Mesendoderm (in vitro differentiated cells): ENCODE data around the gene ARSJ.
A peak's percentile ranks its signal among the peaks of the same experiment; 100 is the strongest.

Experiments
- DNase-seq: peaks from one replicate; pipeline ENCODE4 v3.0.0; 2013
- H2AK5ac ChIP-seq: 2 replicates; pipeline ENCODE4 v1.6.1; 2013; ENCODE audit warnings: low read length, inconsistent platforms
- H2BK120ac ChIP-seq: 2 replicates; pipeline ENCODE4 v1.6.1; 2013; ENCODE audit warnings: low read depth, mild to moderate bottlenecking, low read length, moderate library complexity, mixed read lengths
- H2BK15ac ChIP-seq: replicated peaks from 2 replicates; pipeline ENCODE4 v1.6.1; 2013; ENCODE audit warnings: low read depth, mild to moderate bottlenecking, moderate library complexity
- H2BK5ac ChIP-seq: 2 replicates; pipeline ENCODE4 v1.6.1; 2013; ENCODE audit warnings: low read length, inconsistent platforms
- H3K18ac ChIP-seq: 2 replicates; pipeline ENCODE4 v1.6.1; 2013; ENCODE audit warnings: mild to moderate bottlenecking, low read length, mixed read lengths
- H3K23ac ChIP-seq: one replicate; pipeline ENCODE4 v1.6.1; 2013; ENCODE audit warnings: low read length
- H3K27ac ChIP-seq: 2 replicates; pipeline ENCODE4 v1.5.1; 2013; ENCODE audit warnings: low read depth, mild to moderate bottlenecking, inconsistent platforms, low read length, moderate library complexity
- H3K27me3 ChIP-seq: 2 replicates; pipeline ENCODE4 v1.6.1; 2013; ENCODE audit warnings: low read length, control low read depth, mild to moderate bottlenecking, inconsistent platforms; ENCODE audit not compliant: insufficient read depth, poor library complexity
- H3K36me3 ChIP-seq: 2 replicates; pipeline ENCODE4 v1.6.1; 2013; ENCODE audit warnings: low read length, inconsistent platforms; ENCODE audit not compliant: control insufficient read depth, insufficient read depth
- H3K4ac ChIP-seq: one replicate; pipeline ENCODE4 v1.6.1; 2013; ENCODE audit warnings: low read depth, mild to moderate bottlenecking, low read length, moderate library complexity
- H3K4me1 ChIP-seq: 2 replicates; pipeline ENCODE4 v1.6.1; 2013; ENCODE audit warnings: low read depth, low read length, inconsistent platforms; ENCODE audit not compliant: control insufficient read depth
- H3K4me2 ChIP-seq: 2 replicates; pipeline ENCODE4 v1.6.1; 2013; ENCODE audit warnings: low read length
- H3K4me3 ChIP-seq: 2 replicates; pipeline ENCODE4 v1.5.1; 2013; ENCODE audit warnings: mild to moderate bottlenecking, low read length
- H3K56ac ChIP-seq: one replicate; pipeline ENCODE4 v1.6.1; 2013; ENCODE audit warnings: low read length
- H3K79me1 ChIP-seq: 2 replicates; pipeline ENCODE4 v1.6.1; 2013; ENCODE audit warnings: low read length, inconsistent platforms
- H3K79me2 ChIP-seq: 2 replicates; pipeline ENCODE4 v1.6.1; 2013; ENCODE audit warnings: mild to moderate bottlenecking, low read length; ENCODE audit not compliant: control insufficient read depth, insufficient read depth
- H3K9ac ChIP-seq: 2 replicates; pipeline ENCODE4 v1.6.1; 2013; ENCODE audit warnings: low read length, inconsistent platforms
- H4K5ac ChIP-seq: one replicate; pipeline ENCODE4 v1.6.1; 2013; ENCODE audit warnings: low read length
- H4K8ac ChIP-seq: one replicate; pipeline ENCODE4 v1.6.1; 2013; ENCODE audit warnings: low read depth, mild to moderate bottlenecking, control low read depth, low read length, moderate library complexity
- WGBS: extraction: QIAGEN DNeasy Blood & Tissue Kit; methylation state at CpG from one replicate; pipeline ENCODE4 v1.1.7; 2013; ENCODE audit warnings: low lambda C conversion rate, missing lambda C conversion rate; ENCODE audit not compliant: insufficient coverage; ENCODE audit errors: extremely low coverage; 5-methylcytosine and 5-hydroxymethylcytosine counted together

The ARSJ gene

DNA sequence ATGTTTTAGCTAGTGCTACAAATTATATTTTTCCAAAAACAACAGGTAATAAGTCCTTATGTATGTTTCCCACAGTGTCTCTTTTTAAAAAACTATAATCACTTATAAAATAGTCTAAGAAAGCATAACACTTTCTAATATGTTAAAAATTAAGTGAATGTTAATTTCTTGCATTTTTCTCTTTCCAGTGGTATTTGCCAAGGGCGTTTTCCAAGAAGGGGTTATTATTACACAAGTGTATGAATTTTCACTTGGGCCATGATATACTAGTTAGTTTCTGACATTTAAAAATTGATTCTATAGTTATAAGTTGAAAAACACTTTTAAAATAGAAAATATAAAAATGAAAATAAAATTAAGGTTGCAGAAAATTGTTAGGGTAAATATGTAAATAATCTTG is 74.6 kb downstream of the ARSJ start:
- Histone ChIP-seq H3K79me2 (no peaks in the 10 kb centered on the region), H3K18ac (no peak overlapping the region), H4K5ac (no peak overlapping the region), H3K56ac (no peak overlapping the region), H4K8ac (no peak overlapping the region), H3K9ac (no peak overlapping the region), H3K27ac (no peak overlapping the region), H3K4ac (no peak overlapping the region), H3K4me1 (no peaks in the 10 kb centered on the region), H3K4me2 (no peak overlapping the region), H3K79me1 (no peaks in the 10 kb centered on the region), H3K27me3 (no peaks in the 10 kb centered on the region), H3K23ac (no peak overlapping the region), H2BK120ac (no peak overlapping the region), H2AK5ac (no peak overlapping the region), H2BK15ac (no peak overlapping the region), H2BK5ac (no peak overlapping the region), H3K4me3 (no peak overlapping the region), H3K36me3 (no peaks in the 10 kb centered on the region)
- WGBS, result no CpG with 5 or more reads among the region's 1 CpG
- DNase-seq, result no peak

DNA sequence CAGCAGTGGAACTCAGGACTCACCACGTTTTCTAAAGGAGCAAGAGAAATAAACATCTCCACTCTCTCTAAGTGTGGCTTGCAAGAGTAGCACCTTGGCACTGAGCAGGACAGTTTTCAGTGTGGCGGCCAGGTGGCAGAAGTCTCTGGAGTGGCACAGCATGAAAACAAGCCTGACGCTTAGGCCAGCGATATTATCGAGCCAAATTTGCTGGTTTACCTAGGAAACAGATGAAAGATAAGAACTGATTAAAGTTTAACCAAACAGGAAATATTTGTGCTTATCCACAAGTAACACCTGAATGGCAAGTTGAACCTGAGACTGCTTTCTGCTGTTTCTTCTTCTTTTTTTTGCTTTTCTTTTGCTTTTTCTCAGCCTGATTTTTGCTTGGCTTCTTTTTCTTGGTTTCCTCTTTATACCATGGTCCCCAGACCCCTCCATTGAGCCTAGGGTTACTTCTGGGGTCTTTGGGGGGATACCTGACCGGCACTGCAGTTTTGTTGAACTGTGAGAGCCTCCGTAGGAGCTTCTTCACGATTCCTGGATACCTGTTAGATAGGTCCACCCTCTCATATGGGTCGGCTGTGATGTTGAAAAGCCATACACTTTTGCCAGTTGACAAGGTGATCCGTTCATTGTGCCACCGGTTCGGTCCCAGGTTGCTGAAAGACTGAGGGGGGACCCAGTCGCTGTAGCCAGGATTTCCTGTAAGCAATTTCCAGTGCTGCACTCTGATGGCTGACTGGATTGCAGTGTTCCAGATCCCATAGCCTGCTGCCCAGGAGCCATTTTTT is 77.3 kb downstream of the ARSJ start:
- no peak overlapping the region for H2BK120ac ChIP-seq
- H3K4ac ChIP-seq, result no peak overlapping the region
- H3K4me2 ChIP-seq, result no peak overlapping the region
- H3K79me1 ChIP-seq, result no peaks in the 10 kb centered on the region
- H4K8ac ChIP-seq, result no peak overlapping the region
- H2BK15ac ChIP-seq, result no peak overlapping the region
- no peak overlapping the region for H3K18ac ChIP-seq
- H3K56ac ChIP-seq, result no peak overlapping the region
- no peak overlapping the region for H3K23ac ChIP-seq
- H2AK5ac ChIP-seq, result no peak overlapping the region
- H3K27me3 ChIP-seq, result no peaks in the 10 kb centered on the region
- no peaks in the 10 kb centered on the region for H3K4me1 ChIP-seq
- no peak overlapping the region for H3K9ac ChIP-seq
- no peak overlapping the region for H3K4me3 ChIP-seq
- peak; percentile 18 for DNase-seq
- no peaks in the 10 kb centered on the region for H3K79me2 ChIP-seq
- H3K36me3 ChIP-seq, result no peaks in the 10 kb centered on the region
- H2BK5ac ChIP-seq, result no peak overlapping the region
- no CpG with 5 or more reads among the region's 13 CpGs for WGBS
- H3K27ac ChIP-seq, result no peak overlapping the region
- H4K5ac ChIP-seq, result no peak overlapping the region

GRCh38 chr4:113899271-113900070 is 80.0 kb downstream of the ARSJ start:
- Histone ChIP-seq H3K18ac (no peak overlapping the region), H2BK15ac (no peak overlapping the region), H3K36me3 (no peaks in the 10 kb centered on the region), H4K8ac (no peak overlapping the region), H3K4ac (no peak overlapping the region), H2BK120ac (no peak overlapping the region), H4K5ac (no peak overlapping the region), H3K4me3 (no peak overlapping the region), H3K27me3 (no peaks in the 10 kb centered on the region), H3K4me1 (no peaks in the 10 kb centered on the region), H3K56ac (no peak overlapping the region), H3K4me2 (no peak overlapping the region), H3K79me2 (no peaks in the 10 kb centered on the region), H3K23ac (no peak overlapping the region), H2BK5ac (no peak overlapping the region), H3K9ac (no peak overlapping the region), H3K27ac (no peak overlapping the region), H3K79me1 (no peaks in the 10 kb centered on the region), H2AK5ac (no peak overlapping the region)
- no peak for DNase-seq

DNA sequence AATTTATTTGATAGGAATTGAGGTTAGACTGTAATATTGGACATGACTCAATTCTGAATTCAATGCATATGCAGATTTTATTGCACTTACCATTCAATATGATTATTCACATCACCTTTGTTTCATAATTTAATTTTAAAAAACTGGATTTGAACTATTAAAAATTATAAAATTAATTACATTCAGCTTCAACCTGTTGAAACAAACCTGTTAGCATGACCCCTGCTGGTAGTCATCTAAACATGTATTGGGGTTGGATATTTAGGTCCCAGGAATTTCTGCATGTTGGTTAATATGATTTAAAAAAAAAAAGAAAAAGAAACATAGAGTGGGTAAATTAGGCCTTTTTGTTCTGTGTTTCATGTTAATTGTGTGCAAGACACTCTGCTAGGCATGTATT is 85.9 kb downstream of the ARSJ start:
- no peak overlapping the region for H4K8ac ChIP-seq
- no peak overlapping the region for H2BK120ac ChIP-seq
- H3K18ac ChIP-seq, result no peak overlapping the region
- H3K79me1 ChIP-seq, result no peaks in the 10 kb centered on the region
- no peak overlapping the region for H3K56ac ChIP-seq
- no peak overlapping the region for H3K4me3 ChIP-seq
- no peak overlapping the region for H3K4me2 ChIP-seq
- H3K4ac ChIP-seq, result no peak overlapping the region
- no peak overlapping the region for H2AK5ac ChIP-seq
- no peaks in the 10 kb centered on the region for H3K36me3 ChIP-seq
- H3K23ac ChIP-seq, result no peak overlapping the region
- DNase-seq, result no peak
- H3K4me1 ChIP-seq, result no peaks in the 10 kb centered on the region
- no peak overlapping the region for H2BK15ac ChIP-seq
- H3K79me2 ChIP-seq, result no peaks in the 10 kb centered on the region
- H3K27me3 ChIP-seq, result no peaks in the 10 kb centered on the region
- H3K27ac ChIP-seq, result no peak overlapping the region
- no peak overlapping the region for H2BK5ac ChIP-seq
- no peak overlapping the region for H3K9ac ChIP-seq
- H4K5ac ChIP-seq, result no peak overlapping the region

DNA sequence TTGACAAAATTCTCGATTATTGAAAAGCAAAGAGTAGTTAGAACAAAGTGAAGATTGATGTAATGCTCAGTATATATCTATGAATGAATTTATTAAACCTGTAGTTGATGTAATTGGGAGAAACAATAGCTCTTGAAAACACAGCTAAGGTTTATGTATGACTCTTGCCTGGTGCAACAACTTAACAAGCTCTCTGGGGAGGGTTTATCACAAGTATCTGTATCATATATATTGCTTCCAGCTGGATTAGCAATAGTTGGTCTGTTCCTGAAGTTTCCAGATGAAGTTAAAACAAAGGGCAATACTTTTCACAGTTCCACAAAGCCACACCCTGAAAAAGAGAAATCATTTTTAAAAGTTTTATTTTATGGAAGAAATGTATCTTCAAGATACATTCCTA is 91.4 kb downstream of the ARSJ start:
- no peaks in the 10 kb centered on the region for H3K27me3 ChIP-seq
- no peaks in the 10 kb centered on the region for H3K4me1 ChIP-seq
- no peak for DNase-seq
- no peak overlapping the region for H3K4me2 ChIP-seq
- WGBS, result no CpG with 5 or more reads among the region's 1 CpG
- H3K56ac ChIP-seq, result no peak overlapping the region
- no peaks in the 10 kb centered on the region for H3K36me3 ChIP-seq
- no peak overlapping the region for H2BK15ac ChIP-seq
- H2AK5ac ChIP-seq, result no peak overlapping the region
- H3K79me2 ChIP-seq, result no peaks in the 10 kb centered on the region
- H3K4me3 ChIP-seq, result no peak overlapping the region
- H3K79me1 ChIP-seq, result no peaks in the 10 kb centered on the region
- H3K23ac ChIP-seq, result no peak overlapping the region
- no peak overlapping the region for H4K5ac ChIP-seq
- H4K8ac ChIP-seq, result no peak overlapping the region
- no peak overlapping the region for H3K9ac ChIP-seq
- H2BK120ac ChIP-seq, result no peak overlapping the region
- no peak overlapping the region for H3K18ac ChIP-seq
- H3K27ac ChIP-seq, result no peak overlapping the region
- no peak overlapping the region for H2BK5ac ChIP-seq
- no peak overlapping the region for H3K4ac ChIP-seq
